GM18502 (cell line): ENCODE measurements around the gene CCDC178.
A peak's percentile ranks its signal among the peaks of the same experiment; 100 is the strongest.

Experiments used
- ATAC-seq: cut with Tn5 transposase; IDR thresholded peaks from one replicate; pipeline ENCODE4 v1.9.1; 2021; ENCODE audit warnings: mild to moderate bottlenecking; ENCODE audit not compliant: unreplicated experiment, poor library complexity

Gene CCDC178

GRCh38 chr18:32930695-32931301, 509.7 kb downstream of the CCDC178 start:
- ATAC-seq, result peak; percentile 99

GRCh38 chr18:32929213-32929612, 511.3 kb downstream of the CCDC178 start:
- no peak for ATAC-seq

DNA sequence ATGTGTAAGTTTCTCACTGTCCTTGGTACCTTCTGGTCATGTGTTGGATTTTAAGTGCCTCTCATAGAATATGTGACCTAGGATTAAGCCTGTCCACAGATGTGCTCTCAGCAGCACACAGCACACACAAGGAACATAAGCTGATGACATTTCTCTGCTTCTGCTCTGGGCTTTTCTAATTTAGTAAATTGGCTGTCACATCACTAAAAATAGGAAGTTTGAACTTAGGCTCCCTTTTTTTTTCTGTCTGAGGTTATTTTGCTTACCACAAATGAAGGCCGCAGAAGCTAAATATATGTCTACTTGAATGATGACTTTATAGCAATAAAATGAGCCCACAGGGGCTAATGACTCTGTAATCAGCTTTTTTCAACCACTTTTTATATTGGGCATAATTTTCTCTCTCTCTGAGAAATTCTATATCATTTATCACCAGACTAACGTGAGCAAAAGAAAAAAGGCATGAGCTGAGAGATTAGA, 517.5 kb downstream of the CCDC178 start:
- peak; percentile 42 for ATAC-seq

DNA sequence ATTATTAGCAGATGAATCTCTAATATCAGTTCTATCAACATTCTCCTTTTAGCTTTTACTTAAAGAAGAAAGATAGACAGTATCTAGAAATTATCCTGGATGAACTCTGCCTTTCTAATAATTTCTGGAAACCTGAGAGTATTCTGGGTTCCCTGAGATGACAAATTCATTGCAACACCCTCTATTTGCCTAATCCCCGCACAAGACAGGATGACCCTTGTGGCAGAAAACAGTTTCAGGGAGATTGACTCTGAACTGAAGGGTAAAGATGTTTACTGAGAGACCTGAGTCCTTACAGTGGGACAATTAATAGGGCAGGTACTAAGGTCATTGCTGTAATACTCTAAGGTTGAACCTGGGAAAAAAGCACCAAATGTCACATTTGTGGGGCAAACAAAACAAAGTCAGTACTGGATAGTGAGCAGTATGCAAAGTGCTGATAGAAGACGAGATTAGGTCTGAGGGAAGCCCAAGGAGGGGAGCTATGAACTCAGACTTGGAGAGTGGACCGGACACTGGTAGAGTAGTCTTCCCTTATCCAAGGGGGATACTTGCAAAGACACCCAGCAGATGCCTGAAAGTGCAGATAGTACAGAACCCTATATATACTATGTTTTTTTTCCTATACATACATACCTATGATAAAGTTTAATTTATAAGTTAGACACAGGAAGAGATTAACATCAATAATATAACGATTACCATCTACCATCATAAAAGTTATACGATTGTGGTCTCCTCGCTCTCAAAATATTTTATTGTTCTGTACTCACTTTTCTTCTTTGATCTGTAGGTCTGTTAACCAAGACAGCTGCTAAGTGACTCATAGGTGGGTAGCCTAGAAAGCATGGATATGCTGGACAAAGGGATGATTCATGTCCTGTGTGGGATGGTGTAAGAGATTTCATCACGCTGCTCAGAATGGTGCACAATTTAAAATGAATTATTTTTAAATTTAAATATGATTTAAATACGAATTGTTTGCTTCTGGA, 519.4 kb downstream of the CCDC178 start:
- no peak for ATAC-seq

DNA sequence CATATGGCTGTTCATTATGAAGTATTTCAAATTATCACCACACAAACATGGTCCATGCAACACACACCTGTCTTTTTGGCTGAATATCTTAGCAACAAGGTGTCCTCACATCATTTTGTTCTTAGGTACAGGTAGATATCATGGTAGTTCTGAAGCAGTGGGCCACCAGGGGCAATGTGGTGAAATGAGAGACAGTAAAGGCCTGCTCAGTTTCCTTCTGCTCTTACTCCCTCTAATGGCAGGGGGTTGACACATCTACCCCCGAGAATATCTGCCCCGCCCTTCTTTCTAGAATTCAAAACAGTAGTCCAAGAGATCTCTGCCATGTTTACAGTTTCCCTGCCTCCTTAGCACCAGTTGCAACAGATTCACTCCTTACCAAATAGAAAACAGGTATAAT, 520.7 kb downstream of the CCDC178 start:
- peak; percentile 98 for ATAC-seq

DNA sequence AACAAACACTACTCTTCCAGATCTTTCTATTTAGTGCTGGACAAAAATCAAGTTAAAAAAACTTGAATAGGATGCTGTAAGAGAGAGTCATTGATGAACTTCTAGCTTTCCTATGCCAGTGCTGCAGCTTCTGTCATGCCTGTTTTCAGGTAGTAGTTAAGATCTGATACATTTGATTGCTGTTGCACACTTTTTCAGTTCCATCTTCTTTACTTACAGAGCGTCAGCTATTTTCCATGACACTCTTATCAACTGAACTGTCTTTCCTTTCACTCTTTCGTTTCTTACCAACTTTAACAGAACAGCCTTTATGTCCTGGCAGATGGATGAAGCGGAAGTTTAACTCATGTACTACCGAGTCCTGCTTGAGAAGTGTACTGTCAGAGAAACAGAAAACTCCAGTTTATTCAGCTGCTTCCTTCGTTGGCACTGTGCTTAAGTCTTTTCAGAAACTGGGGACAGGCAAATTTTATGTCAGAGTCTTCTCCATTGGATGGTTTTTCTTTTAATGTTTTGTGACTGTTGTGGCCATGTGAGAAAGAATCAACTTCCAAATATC, 521.8 kb downstream of the CCDC178 start:
- ATAC-seq, result no peak

DNA sequence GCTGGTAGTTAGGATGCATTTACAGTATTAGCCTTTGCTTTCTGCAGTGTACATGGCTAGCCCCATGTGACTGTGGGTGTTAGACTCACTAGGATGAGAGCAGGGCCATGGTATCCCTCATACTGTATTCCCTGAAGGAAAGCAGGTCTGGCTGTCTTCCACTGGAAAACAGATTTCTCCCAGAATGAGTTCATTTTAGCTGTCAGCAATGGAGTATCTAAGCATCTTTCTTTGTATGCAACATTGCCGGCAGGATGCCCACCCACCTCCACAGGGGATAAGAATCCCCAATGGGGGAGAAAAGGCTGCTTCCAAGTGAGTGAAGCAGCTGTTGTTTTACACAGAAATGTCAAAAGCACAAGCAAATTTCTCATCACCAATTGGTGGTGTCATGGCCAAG, 525.0 kb downstream of the CCDC178 start:
- ATAC-seq, result no peak

DNA sequence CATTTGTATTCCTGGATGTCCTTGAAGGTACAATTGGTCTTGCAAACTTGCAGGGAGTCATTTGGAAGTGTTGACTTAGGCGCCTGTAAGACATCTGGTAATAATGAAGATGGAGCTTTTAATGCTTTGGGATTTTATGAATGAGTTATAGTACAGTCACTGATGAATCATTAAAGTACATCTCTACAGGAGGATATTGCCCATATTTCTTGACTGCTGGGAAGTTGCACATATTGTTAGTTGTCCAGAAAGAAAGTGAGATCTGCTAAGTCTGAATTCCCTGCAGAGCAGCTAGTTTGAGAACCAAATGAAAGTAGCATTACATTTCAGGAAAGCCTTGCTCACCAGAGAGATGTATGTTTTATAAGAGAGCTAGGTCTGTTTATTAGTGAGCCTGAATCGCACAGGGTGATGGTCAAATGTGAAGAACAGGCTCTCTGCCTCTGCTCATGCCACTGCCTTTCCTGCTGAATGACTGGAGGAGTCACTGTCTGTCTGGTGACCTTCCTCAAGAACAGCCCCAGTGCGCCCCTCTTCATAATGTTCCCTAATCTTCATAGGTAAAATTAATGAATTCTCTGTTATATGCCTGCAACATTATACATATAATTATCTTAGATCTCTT, 528.7 kb downstream of the CCDC178 start:
- no peak for ATAC-seq

DNA sequence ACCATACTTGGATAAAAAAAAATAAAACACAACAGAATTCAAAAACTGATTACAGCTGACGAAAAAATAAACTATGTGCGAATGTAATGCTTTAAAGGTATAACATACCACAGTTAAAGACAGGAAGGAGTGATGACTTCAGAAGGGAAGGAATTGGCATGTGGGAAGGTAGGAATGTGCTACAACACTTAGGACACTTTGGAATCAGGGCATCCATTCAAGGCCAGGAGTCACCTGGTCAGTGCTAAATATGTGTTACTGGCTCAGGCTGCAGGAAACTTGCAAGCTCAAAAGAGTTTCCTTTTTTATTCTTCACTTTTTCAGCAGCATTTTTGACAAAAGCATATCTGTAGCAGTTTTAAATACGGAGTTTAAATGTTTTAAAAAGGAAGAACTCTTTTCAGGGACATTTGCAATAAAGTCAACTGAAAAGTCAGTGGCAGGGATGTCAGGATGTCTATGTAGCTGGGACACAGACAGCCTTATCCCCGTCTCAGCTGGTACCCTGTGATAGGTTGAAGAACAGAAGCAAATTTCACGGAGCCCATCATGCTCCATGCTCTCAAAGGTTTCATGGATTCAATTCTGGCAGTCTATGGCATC, 529.7 kb downstream of the CCDC178 start:
- ATAC-seq, result no peak

- no peak for ATAC-seq
Observed at GRCh38 chr18:32909798-32910561, 530.5 kb downstream of the CCDC178 start.

DNA sequence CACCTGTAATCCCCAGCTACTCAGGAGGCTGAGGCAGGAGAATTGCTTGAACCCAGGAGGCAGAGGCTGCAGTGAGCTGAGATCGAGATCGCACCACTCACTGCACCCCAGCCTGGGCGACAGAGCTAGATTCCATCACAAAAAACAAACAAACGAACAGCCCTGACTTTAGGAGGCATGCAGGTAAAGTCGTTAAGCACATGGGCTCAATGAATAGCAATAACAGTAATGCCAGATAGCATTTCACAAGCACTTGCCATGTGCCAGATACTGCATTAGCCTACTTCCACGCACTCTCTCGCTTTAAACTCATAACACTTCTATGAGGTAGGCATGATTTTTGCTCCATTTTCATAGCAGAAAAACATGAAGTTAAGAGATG, 532.1 kb downstream of the CCDC178 start:
- no peak for ATAC-seq

DNA sequence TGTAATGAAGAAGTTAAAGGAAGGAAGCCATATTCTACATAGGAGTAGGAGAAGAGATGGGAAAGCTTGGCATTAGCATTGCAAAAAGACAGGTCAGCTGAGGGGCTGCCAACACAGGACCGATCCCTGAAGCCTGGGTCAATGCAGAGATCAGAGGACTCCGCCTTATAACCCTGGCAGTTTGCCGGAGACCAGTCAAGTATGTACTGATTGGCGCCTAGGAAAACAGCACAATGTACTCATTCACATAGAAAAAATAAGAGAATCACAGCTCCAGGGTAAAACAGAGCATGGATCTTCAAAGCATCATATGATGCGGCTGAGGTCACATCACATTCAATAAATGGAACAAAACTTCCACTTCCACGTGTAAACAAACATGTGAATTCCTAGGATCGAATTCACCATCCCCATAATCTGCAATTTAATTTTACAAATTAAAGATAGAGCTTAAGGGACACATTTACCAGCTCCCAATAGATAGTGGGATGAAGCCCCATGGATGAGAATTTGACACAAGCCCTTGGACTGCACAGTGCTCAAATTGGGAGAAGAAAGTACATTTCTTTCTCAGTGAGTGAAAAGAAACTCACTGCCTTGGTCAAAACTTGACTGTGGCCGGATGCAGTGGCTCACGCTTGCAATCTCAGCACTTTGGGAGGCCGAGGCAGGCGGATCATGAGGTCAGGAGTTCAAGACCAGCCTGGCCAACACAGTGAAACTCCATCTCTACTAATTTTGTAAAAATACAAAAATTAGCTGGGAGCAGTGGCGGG, 532.7 kb downstream of the CCDC178 start:
- ATAC-seq, result no peak

- ATAC-seq, result no peak
Observed at GRCh38 chr18:32907311-32907585, 533.3 kb downstream of the CCDC178 start.

DNA sequence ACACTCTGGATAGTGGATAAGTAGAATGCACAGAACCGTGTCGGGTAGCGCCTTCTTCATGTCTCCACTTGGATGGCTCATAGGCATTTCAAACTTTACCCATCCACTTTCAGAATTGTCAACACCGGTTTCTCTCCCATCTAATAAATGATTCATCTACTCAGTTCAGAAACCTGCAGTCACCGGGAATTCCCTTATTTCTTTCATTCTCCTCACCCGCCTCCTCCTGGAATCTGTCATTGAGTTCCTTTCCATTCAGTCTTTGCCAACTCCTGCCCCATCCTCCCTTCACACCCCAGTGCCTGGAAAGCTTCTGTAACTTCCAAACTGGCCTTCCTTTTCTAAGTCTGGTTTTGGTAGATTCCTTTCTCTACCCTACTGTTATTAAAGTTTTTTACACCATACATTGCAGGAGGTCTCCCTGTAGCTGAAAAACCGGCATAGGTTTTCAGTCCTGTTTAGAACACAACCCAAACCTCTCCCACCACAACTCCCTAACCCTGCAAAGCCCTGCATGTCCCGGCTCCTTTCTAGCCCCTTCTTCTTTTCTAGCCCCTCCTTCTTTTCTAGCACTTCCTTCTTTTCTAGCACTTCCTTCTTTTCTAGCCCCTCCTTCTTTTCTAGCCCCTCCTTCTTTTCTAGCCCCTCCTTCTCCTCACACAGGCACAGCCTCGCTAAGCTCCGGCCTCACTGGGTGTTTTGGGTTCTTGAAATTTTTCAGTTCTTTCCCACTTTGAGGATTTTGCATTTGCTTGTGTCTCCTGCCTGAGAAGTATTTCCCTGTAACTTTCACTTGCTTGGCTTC, 533.8 kb downstream of the CCDC178 start:
- ATAC-seq, result no peak

DNA sequence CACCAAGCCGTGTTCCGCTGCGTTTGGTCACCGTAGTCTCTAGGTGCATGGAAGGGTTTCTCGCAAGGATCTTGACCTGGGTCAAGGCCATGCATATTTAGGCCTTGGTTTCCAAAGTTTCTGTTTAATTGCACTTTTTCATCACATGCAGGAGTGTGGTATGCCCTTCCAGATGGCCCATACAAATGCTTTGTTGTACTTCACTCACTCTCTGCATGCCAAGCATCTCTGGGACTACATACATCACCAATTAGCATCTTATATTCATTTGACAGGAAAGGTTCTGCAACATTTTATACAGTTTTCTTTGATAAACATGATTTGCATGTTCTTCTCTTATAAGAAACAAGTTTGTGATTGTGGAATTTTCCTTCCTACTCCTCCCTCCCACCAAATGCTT, 534.9 kb downstream of the CCDC178 start:
- no peak for ATAC-seq

- no peak for ATAC-seq
Observed at GRCh38 chr18:32902568-32903330, 537.8 kb downstream of the CCDC178 start.

GRCh38 chr18:32899819-32900218, 540.7 kb downstream of the CCDC178 start:
- ATAC-seq, result no peak
